ENCODE measurements around the gene DDR2. TPM values are rescaled to one million over a fixed set of nuclear protein-coding genes. Genes with fewer than 3 reads are reported as not detected.

The DDR2 gene
- total RNA-seq, 1 donor from 2014 or later, result 26.9 TPM

- Histone ChIP-seq H3K4me3 (no peak overlapping the region), H3K9me3 (replicated peaks) (peaks cover 15% of the 10 kb centered on the region), H3K4me1 (peaks cover 16% of the 10 kb centered on the region), H3K27ac (replicated peaks) (peak overlapping the region; percentile 48), H3K27me3 (ENCODE audit: low read depth) (no peaks in the 10 kb centered on the region), H3K36me3 (no peaks in the 10 kb centered on the region)
- TF ChIP-seq CTCF (IDR thresholded peaks at IDR 0.05; ENCODE audit: borderline replicate concordance), result no peak
- intact Hi-C loops (cut with micrococcal nuclease), result loop anchor here (10.0 kb wide), 1 partner anchor 142 kb away; no protein-coding TSS in a partner anchor
- DNase-seq, result peak; percentile 29
These were observed 19.5 kb upstream of the DDR2 start for GRCh38 chr1:162612606-162613400.

- TF ChIP-seq CTCF (IDR thresholded peaks at IDR 0.05; ENCODE audit: borderline replicate concordance), result no peak
- H3K36me3 ChIP-seq, result no peaks in the 10 kb centered on the region
- H3K4me1 ChIP-seq, result peaks cover 16% of the 10 kb centered on the region
- no peaks in the 10 kb centered on the region for H3K27me3 ChIP-seq (ENCODE audit: low read depth)
- H3K9me3 ChIP-seq (replicated peaks), result peaks cover 18% of the 10 kb centered on the region
- no peak overlapping the region for H3K27ac ChIP-seq (replicated peaks)
- intact Hi-C loops (cut with micrococcal nuclease), result loop anchor here (10.0 kb wide), 1 partner anchor 138 kb away; no protein-coding TSS in a partner anchor
- no peak overlapping the region for H3K4me3 ChIP-seq
- no peak for DNase-seq
These were observed 15.4 kb upstream of the DDR2 start for GRCh38 chr1:162616848-162617247.

GRCh38 chr1:162617513-162617912 is 14.8 kb upstream of the DDR2 start:
- intact Hi-C loops (cut with micrococcal nuclease), result loop anchor here (10.0 kb wide), 1 partner anchor 137 kb away; no protein-coding TSS in a partner anchor
- no peak for TF ChIP-seq CTCF (IDR thresholded peaks at IDR 0.05; ENCODE audit: borderline replicate concordance)
- Histone ChIP-seq H3K9me3 (replicated peaks) (peaks cover 18% of the 10 kb centered on the region), H3K27ac (replicated peaks) (no peak overlapping the region), H3K4me3 (no peak overlapping the region), H3K27me3 (ENCODE audit: low read depth) (no peaks in the 10 kb centered on the region), H3K36me3 (no peaks in the 10 kb centered on the region), H3K4me1 (peaks cover 14% of the 10 kb centered on the region)
- no peak for DNase-seq

- no peak overlapping the region for H3K27ac ChIP-seq (replicated peaks)
- no peak for TF ChIP-seq CTCF (IDR thresholded peaks at IDR 0.05; ENCODE audit: borderline replicate concordance)
- H3K4me3 ChIP-seq, result no peak overlapping the region
- H3K36me3 ChIP-seq, result no peaks in the 10 kb centered on the region
- peaks cover 18% of the 10 kb centered on the region for H3K9me3 ChIP-seq (replicated peaks)
- no peak for DNase-seq
- no peaks in the 10 kb centered on the region for H3K27me3 ChIP-seq (ENCODE audit: low read depth)
- intact Hi-C loops (cut with micrococcal nuclease), result loop anchor here (10.0 kb wide), 1 partner anchor 136 kb away; no protein-coding TSS in a partner anchor
- H3K4me1 ChIP-seq, result no peaks in the 10 kb centered on the region
These were observed 13.2 kb upstream of the DDR2 start for GRCh38 chr1:162619076-162619475.

GRCh38 chr1:162621256-162621655 is 11.0 kb upstream of the DDR2 start:
- intact Hi-C loops (cut with micrococcal nuclease), result no loop called here
- DNase-seq, result no peak
- TF ChIP-seq CTCF (IDR thresholded peaks at IDR 0.05; ENCODE audit: borderline replicate concordance), result no peak
- Histone ChIP-seq H3K27me3 (ENCODE audit: low read depth) (no peaks in the 10 kb centered on the region), H3K4me3 (no peak overlapping the region), H3K4me1 (peaks cover 4% of the 10 kb centered on the region), H3K9me3 (replicated peaks) (peaks cover 18% of the 10 kb centered on the region), H3K27ac (replicated peaks) (no peak overlapping the region), H3K36me3 (no peaks in the 10 kb centered on the region)
